Measurements from ENCODE around the gene ECE1.

The ECE1 gene

DNA sequence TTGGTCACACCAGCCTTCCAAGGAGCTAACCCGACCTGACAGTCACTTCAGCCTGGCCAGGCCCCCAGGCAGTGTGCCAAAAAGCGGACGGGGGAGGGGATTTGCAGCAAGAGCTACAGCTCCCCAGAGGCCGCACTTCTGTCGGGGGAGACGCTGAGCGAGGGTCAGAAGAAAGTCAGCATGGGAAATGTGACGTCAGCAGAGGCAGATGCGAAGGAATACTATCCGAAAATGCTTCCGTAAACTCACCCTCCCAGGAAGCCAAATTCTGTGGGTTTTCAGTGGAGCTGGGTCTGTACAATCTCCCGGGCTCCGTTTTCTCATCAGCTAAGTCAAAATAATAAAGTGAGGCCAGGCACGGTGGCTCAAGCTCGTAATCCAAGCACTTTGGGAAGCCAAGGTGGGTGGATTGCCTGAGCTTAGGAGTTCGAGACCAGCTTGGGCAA, 28.5 kb upstream of the ECE1 start:
- no peak overlapping the region for H3K4me3 ChIP-seq (ENCODE audit: insufficient read depth, low read length, poor library complexity, severe bottlenecking)
- H3F3A ChIP-seq (ENCODE audit: insufficient read depth) = no peaks in the 10 kb centered on the region
- H3K9me3 ChIP-seq (ENCODE audit: insufficient read depth, low read length) = no peaks in the 10 kb centered on the region
- H3K9ac ChIP-seq (ENCODE audit: low read length) = no peak overlapping the region
- H2AFZ ChIP-seq (ENCODE audit: low read depth, low read length, severe bottlenecking) = no peak overlapping the region
- no peaks in the 10 kb centered on the region; the same call in 1 of the 2 replicates for H4K20me1 ChIP-seq (ENCODE audit: low read depth, low read length)
- TF ChIP-seq, protein P1, sequence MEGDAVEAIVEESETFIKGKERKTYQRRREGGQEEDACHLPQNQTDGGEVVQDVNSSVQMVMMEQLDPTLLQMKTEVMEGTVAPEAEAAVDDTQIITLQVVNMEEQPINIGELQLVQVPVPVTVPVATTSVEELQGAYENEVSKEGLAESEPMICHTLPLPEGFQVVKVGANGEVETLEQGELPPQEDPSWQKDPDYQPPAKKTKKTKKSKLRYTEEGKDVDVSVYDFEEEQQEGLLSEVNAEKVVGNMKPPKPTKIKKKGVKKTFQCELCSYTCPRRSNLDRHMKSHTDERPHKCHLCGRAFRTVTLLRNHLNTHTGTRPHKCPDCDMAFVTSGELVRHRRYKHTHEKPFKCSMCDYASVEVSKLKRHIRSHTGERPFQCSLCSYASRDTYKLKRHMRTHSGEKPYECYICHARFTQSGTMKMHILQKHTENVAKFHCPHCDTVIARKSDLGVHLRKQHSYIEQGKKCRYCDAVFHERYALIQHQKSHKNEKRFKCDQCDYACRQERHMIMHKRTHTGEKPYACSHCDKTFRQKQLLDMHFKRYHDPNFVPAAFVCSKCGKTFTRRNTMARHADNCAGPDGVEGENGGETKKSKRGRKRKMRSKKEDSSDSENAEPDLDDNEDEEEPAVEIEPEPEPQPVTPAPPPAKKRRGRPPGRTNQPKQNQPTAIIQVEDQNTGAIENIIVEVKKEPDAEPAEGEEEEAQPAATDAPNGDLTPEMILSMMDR (IDR thresholded peaks at IDR 0.05; ENCODE audit: insufficient read depth, low read length, poor library complexity, severe bottlenecking) = no peak
- TF ChIP-seq EZH2phosphoT487 (conservative IDR thresholded peaks at IDR 0.05; ENCODE audit: low read length) = no peak
- no peak overlapping the region for H3K27ac ChIP-seq (ENCODE audit: low read depth, low read length)
- no peak overlapping the region for H3K4me2 ChIP-seq (ENCODE audit: low read depth, low read length, poor library complexity, severe bottlenecking)
- peaks cover 81% of the 10 kb centered on the region for H3K79me2 ChIP-seq (ENCODE audit: insufficient read depth, low read length)
- no peaks in the 10 kb centered on the region for H3K9me2 ChIP-seq (replicated peaks; ENCODE audit: insufficient read depth, low read length)
- no peaks in the 10 kb centered on the region for H3K36me3 ChIP-seq (ENCODE audit: low read length)
- H3K27me3 ChIP-seq (ENCODE audit: low read length) = no peaks in the 10 kb centered on the region

DNA sequence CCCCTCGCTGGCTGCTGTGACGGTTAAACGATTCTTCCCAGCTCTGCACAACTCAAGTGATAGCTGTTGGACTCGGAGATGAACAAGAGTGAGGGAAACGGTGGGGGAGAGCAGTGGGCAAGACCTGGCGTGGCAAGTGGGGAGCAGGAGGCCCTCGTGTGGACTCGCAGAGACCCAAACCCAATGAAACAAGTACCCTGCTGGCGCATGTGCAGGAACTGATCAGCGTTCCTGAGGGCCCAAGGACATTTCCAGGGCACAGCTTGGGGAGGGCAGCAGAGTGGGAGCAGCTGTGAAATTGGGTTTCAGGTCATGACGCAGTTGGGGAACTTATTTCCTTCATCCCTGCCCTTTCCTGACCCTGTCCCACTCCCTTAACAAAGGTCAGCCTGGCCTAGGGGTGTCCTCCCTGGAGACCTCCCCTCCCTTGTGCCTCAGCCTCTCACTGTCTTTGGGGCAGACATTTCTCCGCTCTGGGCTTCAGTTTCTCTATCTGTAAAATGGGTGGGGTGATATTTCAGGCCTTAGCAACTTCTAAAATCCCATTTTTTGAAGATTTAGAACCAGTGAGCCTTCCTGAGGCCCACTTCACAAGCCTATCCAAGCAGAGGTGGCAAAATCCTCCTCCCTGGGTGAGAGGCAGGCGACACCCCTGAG, 27.9 kb upstream of the ECE1 start:
- H3K4me2 ChIP-seq (ENCODE audit: low read depth, low read length, poor library complexity, severe bottlenecking) = no peak overlapping the region
- peaks cover 82% of the 10 kb centered on the region for H3K79me2 ChIP-seq (ENCODE audit: insufficient read depth, low read length)
- no peaks in the 10 kb centered on the region; the same call in 1 of the 2 replicates for H4K20me1 ChIP-seq (ENCODE audit: low read depth, low read length)

DNA sequence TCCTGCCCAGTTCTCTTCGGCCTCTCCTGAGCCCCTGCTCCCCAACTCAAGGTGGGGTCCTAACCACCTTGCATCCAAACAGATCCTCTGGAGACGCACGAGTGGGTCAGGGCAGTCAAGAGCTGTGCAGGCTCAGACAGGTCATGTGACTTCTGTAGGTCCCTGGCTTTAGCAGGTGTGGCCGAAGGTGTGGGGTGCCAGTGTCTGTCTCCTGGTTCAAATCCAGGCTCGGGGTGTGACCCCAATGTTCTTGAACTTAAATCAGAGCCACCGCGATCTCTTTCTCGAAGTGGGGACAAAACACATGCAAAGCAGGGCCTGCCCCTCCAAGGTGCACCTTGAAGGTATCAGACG, 27.4 kb upstream of the ECE1 start:
- Histone ChIP-seq H3F3A (ENCODE audit: insufficient read depth) (no peaks in the 10 kb centered on the region), H3K27ac (ENCODE audit: low read depth, low read length) (no peak overlapping the region), H3K36me3 (ENCODE audit: low read length) (no peaks in the 10 kb centered on the region), H3K9ac (ENCODE audit: low read length) (no peak overlapping the region), H3K79me2 (ENCODE audit: insufficient read depth, low read length) (peaks cover 80% of the 10 kb centered on the region), H4K20me1 (ENCODE audit: low read depth, low read length) (no peaks in the 10 kb centered on the region; the same call in 1 of the 2 replicates), H2AFZ (ENCODE audit: low read depth, low read length, severe bottlenecking) (no peak overlapping the region), H3K27me3 (ENCODE audit: low read length) (no peaks in the 10 kb centered on the region), H3K4me3 (ENCODE audit: insufficient read depth, low read length, poor library complexity, severe bottlenecking) (no peak overlapping the region), H3K9me2 (replicated peaks; ENCODE audit: insufficient read depth, low read length) (no peaks in the 10 kb centered on the region), H3K4me2 (ENCODE audit: low read depth, low read length, poor library complexity, severe bottlenecking) (no peak overlapping the region), H3K9me3 (ENCODE audit: insufficient read depth, low read length) (no peaks in the 10 kb centered on the region)
- no peak for TF ChIP-seq EZH2phosphoT487 (conservative IDR thresholded peaks at IDR 0.05; ENCODE audit: low read length)
- TF ChIP-seq, protein P1 (IDR thresholded peaks at IDR 0.05; ENCODE audit: insufficient read depth, low read length, poor library complexity, severe bottlenecking) = no peak

More for the DNA sequence above, 27.9 kb upstream of the ECE1 start:
- Histone ChIP-seq H3K27ac (ENCODE audit: low read depth, low read length) (no peak overlapping the region), H3K36me3 (ENCODE audit: low read length) (no peaks in the 10 kb centered on the region), H3K9ac (ENCODE audit: low read length) (no peak overlapping the region), H3K9me2 (replicated peaks; ENCODE audit: insufficient read depth, low read length) (no peaks in the 10 kb centered on the region), H3K4me3 (ENCODE audit: insufficient read depth, low read length, poor library complexity, severe bottlenecking) (no peak overlapping the region), H3F3A (ENCODE audit: insufficient read depth) (no peaks in the 10 kb centered on the region), H2AFZ (ENCODE audit: low read depth, low read length, severe bottlenecking) (no peak overlapping the region), H3K27me3 (ENCODE audit: low read length) (no peaks in the 10 kb centered on the region), H3K9me3 (ENCODE audit: insufficient read depth, low read length) (no peaks in the 10 kb centered on the region)
- no peak for TF ChIP-seq EZH2phosphoT487 (conservative IDR thresholded peaks at IDR 0.05; ENCODE audit: low read length)
- TF ChIP-seq, protein P1 (IDR thresholded peaks at IDR 0.05; ENCODE audit: insufficient read depth, low read length, poor library complexity, severe bottlenecking) = no peak

Measured in SU-DHL-6 (cell line).